Measurements from ENCODE around the gene ITCH.
"Not testable (repeated sequence)": the region's sequence is repeated elsewhere in the genome, so short reads cannot be mapped to it uniquely, and the experiment has no call there.

The ITCH gene

GRCh38 chr20:34472246-34472925, 109.3 kb downstream of the ITCH start:
- no peak for DNase-seq

GRCh38 chr20:34473262-34473883, 110.3 kb downstream of the ITCH start:
- no peak for DNase-seq

GRCh38 chr20:34475979-34476736, 113.1 kb downstream of the ITCH start:
- DNase-seq = no peak

GRCh38 chr20:34479627-34480026, 116.6 kb downstream of the ITCH start:
- no peak for DNase-seq

GRCh38 chr20:34482154-34482553, 119.1 kb downstream of the ITCH start:
- DNase-seq = not testable (repeated sequence)

GRCh38 chr20:34483585-34484220, 120.6 kb downstream of the ITCH start:
- DNase-seq = not testable (repeated sequence)

- DNase-seq = no peak
These were observed 122.1 kb downstream of the ITCH start for GRCh38 chr20:34485068-34485634.

GRCh38 chr20:34491226-34491931, 128.3 kb downstream of the ITCH start:
- peak; percentile 30 to 31 for DNase-seq

- no peak for DNase-seq
These were observed 128.9 kb downstream of the ITCH start for GRCh38 chr20:34491932-34492509.

GRCh38 chr20:34493646-34494045, 130.6 kb downstream of the ITCH start:
- DNase-seq = no peak

GRCh38 chr20:34495307-34495706, 132.2 kb downstream of the ITCH start:
- no peak for DNase-seq

- DNase-seq = peak; percentile 7 to 38
These were observed 132.8 kb downstream of the ITCH start for GRCh38 chr20:34495916-34496315.

GRCh38 chr20:34497596-34497995, 134.5 kb downstream of the ITCH start:
- DNase-seq = not testable (repeated sequence)

- no peak for DNase-seq
These were observed 137.8 kb downstream of the ITCH start for GRCh38 chr20:34500823-34501222.

- no peak for DNase-seq
These were observed 143.4 kb downstream of the ITCH start for GRCh38 chr20:34506480-34506879.

- no peak for DNase-seq
These were observed 144.8 kb downstream of the ITCH start for GRCh38 chr20:34507702-34508413.

GRCh38 chr20:34510575-34510974, 147.5 kb downstream of the ITCH start:
- DNase-seq = no peak

- DNase-seq = no peak
These were observed 148.8 kb downstream of the ITCH start for GRCh38 chr20:34511891-34512265.

- DNase-seq = no peak
These were observed 149.3 kb downstream of the ITCH start for GRCh38 chr20:34512266-34512954.

GRCh38 chr20:34512955-34513419, 149.9 kb downstream of the ITCH start:
- DNase-seq = no peak

GRCh38 chr20:34514034-34514433, 151.0 kb downstream of the ITCH start:
- DNase-seq = not testable (repeated sequence)
